Measurements from ENCODE around the gene E2F4. TPM values are rescaled to one million over a fixed set of nuclear protein-coding genes. Genes with fewer than 3 reads are reported as not detected.

Gene E2F4
- total and polyA plus RNA-seq, 2 of the 13 experiments (the other 11 are each of a cell fraction or from before 2014, with no cell fraction given), result 84.8 to 91.2 TPM

DNA sequence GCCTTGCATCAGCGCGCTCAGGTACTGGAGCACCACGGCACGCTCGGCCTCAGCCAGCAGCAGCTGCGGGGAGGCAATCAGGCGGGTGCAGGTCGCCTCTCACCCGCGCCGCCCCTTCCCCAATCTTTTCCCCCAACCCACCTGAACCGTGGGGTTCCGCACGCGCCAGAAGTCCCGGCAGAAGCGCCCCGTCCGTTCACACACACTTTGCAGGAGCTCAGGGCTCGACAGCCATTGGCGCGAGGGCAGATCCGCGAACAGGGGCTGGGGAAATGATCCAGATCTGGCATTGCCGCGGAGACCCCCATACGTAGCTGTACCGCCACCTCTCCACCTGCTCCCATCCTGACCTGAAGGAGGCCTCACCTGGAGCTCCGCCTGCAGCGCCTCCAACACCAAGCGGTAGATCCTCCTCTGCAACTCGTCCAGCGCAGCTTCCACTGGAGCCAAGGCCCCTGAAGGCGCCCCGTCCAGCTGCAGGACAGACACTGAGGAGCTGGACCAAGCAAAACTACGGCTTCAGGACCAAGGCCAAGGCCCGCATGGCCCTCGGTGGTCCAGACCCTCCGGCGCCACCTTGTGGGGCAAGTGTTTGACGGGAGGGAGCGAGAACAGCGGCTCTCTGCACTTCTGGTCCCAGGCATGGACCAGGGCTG, 6.8 kb upstream of the E2F4 start (continued):
- TF ChIP-seq ZNF407 (CRISPR knock-in tag; IDR thresholded peaks at IDR 0.05; ENCODE audit: not compliant biosample characterization) (peak; percentile 45), ZNF264 (CRISPR knock-in tag; IDR thresholded peaks at IDR 0.05) (peak; percentile 88; the same call in 1 of the 2 replicates), CBX2 (IDR thresholded peaks at IDR 0.05; ENCODE audit: low read depth, low read length) (no peak), CBX2 (CRISPR knock-in tag; IDR thresholded peaks at IDR 0.05; ENCODE audit: low read depth) (0 out of 2 replicates have a peak, but pooled peaks have one; percentile 33), ZNF569 (CRISPR knock-in tag; IDR thresholded peaks at IDR 0.05; ENCODE audit: borderline replicate concordance) (no peak), SCMH1 (CRISPR knock-in tag; IDR thresholded peaks at IDR 0.05; ENCODE audit: borderline replicate concordance) (no peak), ZNF44 (CRISPR knock-in tag; IDR thresholded peaks at IDR 0.05) (peak; percentile 74; the same call in 1 of the 2 replicates), ZNF329 (CRISPR knock-in tag; IDR thresholded peaks at IDR 0.05; ENCODE audit: low read depth) (peak; percentile 89), ZNF709 (CRISPR knock-in tag; IDR thresholded peaks at IDR 0.05) (no peak; the same call in 1 of the 2 replicates), ZNF317 (CRISPR knock-in tag; IDR thresholded peaks at IDR 0.05) (peak; percentile 83; the same call in 1 of the 2 replicates), ZFP36 (IDR thresholded peaks at IDR 0.05; ENCODE audit: borderline replicate concordance, low read depth, low read length, partially characterized antibody) (no peak), ZNF260 (CRISPR knock-in tag; IDR thresholded peaks at IDR 0.05; ENCODE audit: borderline replicate concordance, low read depth) (no peak), SMARCE1 (IDR thresholded peaks at IDR 0.05; ENCODE audit: borderline replicate concordance) (no peak), HES4 (CRISPR knock-in tag; IDR thresholded peaks at IDR 0.05; ENCODE audit: borderline replicate concordance) (peak; percentile 50; the same call in 1 of the 2 replicates), ZNF451 (CRISPR knock-in tag; IDR thresholded peaks at IDR 0.05) (no peak; the same call in 1 of the 2 replicates), GATAD2A (CRISPR knock-in tag; IDR thresholded peaks at IDR 0.05) (peak; percentile 84), ZNF784 (CRISPR knock-in tag; IDR thresholded peaks at IDR 0.05; ENCODE audit: borderline replicate concordance) (peak; percentile 48; the same call in 1 of the 2 replicates), THYN1 (CRISPR knock-in tag; IDR thresholded peaks at IDR 0.05; ENCODE audit: borderline replicate concordance, low read depth) (no peak), ZNF12 (CRISPR knock-in tag; IDR thresholded peaks at IDR 0.05) (peak; percentile 86), HNRNPH1 (optimal IDR thresholded peaks at IDR 0.05; ENCODE audit: low read depth, low read length) (no peak)
